HCT116 (cell line): ENCODE results near the gene TCEANC2. TPM values are rescaled to one million over a fixed set of nuclear protein-coding genes. Genes with fewer than 3 reads are reported as not detected.

Experiments
- ATAC-seq: fragments of 200-7000 bp; cut with Tn5 transposase; 2 replicates; pipeline ENCODE4 v1.9.1; 2020; ENCODE audit warnings: mild to moderate bottlenecking, moderate library complexity
- BruUV-seq: library from RNA; stranded (reverse); fragments of 400-500 nt; replicated peaks from 2 replicates; lab custom pipeline; 2021; lab: Mats Ljungman, UMichigan
- CTCF ChIA-PET: fragments of 300-600 bp; sonication (Branson Sonifier 250); formaldehyde crosslinking; loops from one replicate; lab custom pipeline; 2021; ENCODE audit warnings: antibody characterized with exemption; lab: Charles Lee
- POLR2A ChIA-PET: fragments of 300-600, 350-600 bp; sonication (Branson Sonifier 250); formaldehyde crosslinking; loops from one replicate; lab custom pipeline; 2021; ENCODE audit warnings: antibody characterized with exemption; lab: Charles Lee
- RAD21 ChIA-PET, 2 experiments: fragments of 300-600 bp; sonication (Branson Sonifier 250); formaldehyde crosslinking; loops; one replicate each; lab custom pipeline; 2023; ENCODE audit warnings: low total read pairs in 2 of 2; ENCODE audit not compliant: uncharacterized antibody in 2 of 2, unreplicated experiment in 2 of 2, low non-redundant PET in 1 of 2; lab: Charles Lee
- DNase-seq: peaks from one replicate; pipeline ENCODE4 v3.0.0-alpha.2; 2010; ENCODE audit warnings: low read depth, low spot score
- H2AFZ ChIP-seq: fragments of 200-600 bp; shearing (Covaris generic), sonication (generic); 2 replicates; pipeline ENCODE4 v1.6.1; 2017; ENCODE audit warnings: low read depth, mixed run types, mixed read lengths, antibody characterized with exemption, low read length; ENCODE audit not compliant: poor library complexity, severe bottlenecking
- H3K27ac ChIP-seq: 2 replicates; pipeline ENCODE4 v1.5.1; 2012; ENCODE audit warnings: low read depth, low read length
- H3K27me3 ChIP-seq: fragments of 200-600 bp; sonication (generic); 2 replicates; pipeline ENCODE4 v1.6.1; 2016; ENCODE audit warnings: mixed run types, low read length, mixed read lengths; ENCODE audit not compliant: insufficient read depth
- H3K36me3 ChIP-seq, 2 experiments: fragments of 200-500 bp in 1 of 2; fragments of 200-600 bp in 1 of 2; sonication (Bioruptor generic) in 1 of 2; sonication (generic) in 1 of 2; 2 replicates each; pipeline versions ENCODE4 v1.5.1 to v1.6.1; 2014 to 2016; ENCODE audit warnings: low read length in 2 of 2, inconsistent platforms in 1 of 2, mixed read lengths in 1 of 2, mixed run types in 1 of 2; ENCODE audit not compliant: insufficient read depth in 2 of 2, control insufficient read depth in 1 of 2
- H3K4me1 ChIP-seq, 2 experiments: fragments of 200-600 bp in 1 of 2; sonication (generic) in 1 of 2; 2 replicates each; pipeline versions ENCODE4 v1.5.1 to v1.6.1; 2012 to 2017; ENCODE audit warnings: low read length in 2 of 2, inconsistent platforms in 1 of 2, mild to moderate bottlenecking in 1 of 2, mixed read lengths in 1 of 2, mixed run types in 1 of 2, moderate library complexity in 1 of 2; ENCODE audit not compliant: insufficient read depth in 2 of 2, control insufficient read depth in 1 of 2
- H3K4me2 ChIP-seq: fragments of 200-600 bp; sonication (generic); 2 replicates; pipeline ENCODE4 v1.6.1; 2017; ENCODE audit warnings: mixed run types, low read length, mixed read lengths
- H3K4me3 ChIP-seq, 2 experiments: fragments of 200-600 bp in 1 of 2; sonication (generic) in 1 of 2; replicated peaks in 1 of 2; 2 replicates each; pipeline ENCODE4 v1.5.1; 2011 to 2016; ENCODE audit warnings: low read length in 2 of 2, control low read depth in 1 of 2, low read depth in 1 of 2, mild to moderate bottlenecking in 1 of 2, mixed read lengths in 1 of 2, mixed run types in 1 of 2
- H3K79me2 ChIP-seq: fragments of 200-600 bp; sonication (generic); 2 replicates; pipeline ENCODE4 v1.6.1; 2017; ENCODE audit warnings: mild to moderate bottlenecking, mixed run types, low read length, moderate library complexity, mixed read lengths; ENCODE audit not compliant: insufficient read depth
- H3K9ac ChIP-seq: fragments of 200-600 bp; sonication (generic); 2 replicates; pipeline ENCODE4 v1.6.1; 2016; ENCODE audit warnings: low read length, mixed read lengths
- H3K9me2 ChIP-seq: fragments of 200-600 bp; sonication (generic), shearing (Covaris generic); 2 replicates; pipeline ENCODE4 v1.6.1; 2017; ENCODE audit warnings: mixed run types, mild to moderate bottlenecking, moderate library complexity; ENCODE audit not compliant: insufficient read depth
- H3K9me3 ChIP-seq, 2 experiments: fragments of 200-500 bp in 1 of 2; fragments of 200-600 bp in 1 of 2; sonication (Bioruptor generic) in 1 of 2; sonication (generic) in 1 of 2; 2 replicates each; pipeline ENCODE4 v1.6.1; 2014 to 2017; ENCODE audit warnings: low read length in 2 of 2, mixed read lengths in 2 of 2, inconsistent platforms in 1 of 2, low read depth in 1 of 2, mild to moderate bottlenecking in 1 of 2, mixed run types in 1 of 2, moderate library complexity in 1 of 2; ENCODE audit not compliant: control insufficient read depth in 1 of 2, insufficient read depth in 1 of 2
- H4K20me1 ChIP-seq: fragments of 200-600 bp; sonication (generic), shearing (Covaris generic); 2 replicates; pipeline ENCODE4 v1.6.1; 2017; ENCODE audit warnings: mixed run types, mild to moderate bottlenecking, moderate library complexity; ENCODE audit not compliant: insufficient read depth
- ATF3 ChIP-seq: IDR thresholded peaks from 2 replicates; pipeline ENCODE4 v1.6.1; 2012
- CBX3 ChIP-seq: IDR thresholded peaks from 2 replicates; pipeline ENCODE4 v1.6.1; 2012; ENCODE audit warnings: low read depth
- CEBPB ChIP-seq: IDR thresholded peaks from 2 replicates; pipeline ENCODE4 v1.6.1; 2012; ENCODE audit warnings: low read depth
- CTCF ChIP-seq, 3 experiments: fragments of 200-600 bp in 1 of 3; sonication (generic) in 1 of 3; IDR thresholded peaks in 2 of 3; conservative IDR thresholded peaks in 1 of 3; 2 replicates each; pipeline ENCODE4 v1.5.1; 2012 to 2017; ENCODE audit warnings: low read depth in 2 of 3, low read length in 2 of 3, antibody characterized with exemption in 1 of 3, borderline replicate concordance in 1 of 3, control low read depth in 1 of 3, mild to moderate bottlenecking in 1 of 3, mixed read lengths in 1 of 3, mixed run types in 1 of 3, moderate library complexity in 1 of 3; ENCODE audit not compliant: insufficient read depth in 1 of 3
- EGR1 ChIP-seq: IDR thresholded peaks from 2 replicates; pipeline ENCODE4 v1.6.1; 2012; ENCODE audit warnings: low read depth
- FOSL1 ChIP-seq: IDR thresholded peaks from 2 replicates; pipeline ENCODE4 v1.6.1; 2012; ENCODE audit warnings: low read depth
- JUND ChIP-seq: IDR thresholded peaks from 2 replicates; pipeline ENCODE4 v1.6.1; 2012
- POLR2A ChIP-seq: IDR thresholded peaks from 2 replicates; pipeline ENCODE4 v1.7.0; 2011; ENCODE audit warnings: borderline replicate concordance; ENCODE audit not compliant: insufficient read depth, insufficient read length; ENCODE audit errors: extremely low read depth
- POLR2AphosphoS5 ChIP-seq: IDR thresholded peaks from 2 replicates; pipeline ENCODE4 v1.6.1; 2011; ENCODE audit warnings: mild to moderate bottlenecking, low read depth, low read length, moderate library complexity
- RAD21 ChIP-seq: IDR thresholded peaks from 2 replicates; pipeline ENCODE4 v1.6.1; 2012; ENCODE audit warnings: low read depth, mild to moderate bottlenecking
- SIN3A ChIP-seq: IDR thresholded peaks from 2 replicates; pipeline ENCODE4 v1.6.1; 2012; ENCODE audit warnings: low read depth
- SP1 ChIP-seq: IDR thresholded peaks from 2 replicates; pipeline ENCODE4 v1.6.1; 2012; ENCODE audit warnings: low read depth
- SRF ChIP-seq: IDR thresholded peaks from 2 replicates; pipeline ENCODE4 v1.6.1; 2012; ENCODE audit warnings: low read depth
- ZBTB33 ChIP-seq: IDR thresholded peaks from 2 replicates; pipeline ENCODE4 v1.6.1; 2011; ENCODE audit warnings: mild to moderate bottlenecking, low read length, moderate library complexity; ENCODE audit not compliant: insufficient replicate concordance; ENCODE audit errors: extremely low read depth
- ZNF274 ChIP-seq: fragments of 200-500 bp; sonication (Bioruptor generic); IDR thresholded peaks from 2 replicates; pipeline ENCODE4 v1.6.1; 2014; ENCODE audit warnings: mild to moderate bottlenecking, low read depth, low read length, inconsistent platforms
- intact Hi-C: fragments of 100-400 bp; cut with micrococcal nuclease; formaldehyde crosslinking; loops from 2 replicates; pipeline ENCODE4 v1.10.0; 2022
- total RNA-seq: library from RNA; stranded (reverse); gene quantifications from one replicate; pipeline ENCODE4 v1.2.1, GENCODE V29; 2021; ENCODE audit not compliant: unreplicated experiment

Gene TCEANC2
- total RNA-seq, 1 experiment from 2014 or later = 5.4 TPM

GRCh38 chr1:54081306-54082270 is 28.2 kb downstream of the TCEANC2 start:
- ChIA-PET RAD21 (interaction anchor here (0.9 to 1.2 kb wide), 3 partner anchors 89 to 408 kb away, joined by 3 to 5 read pairs (median 3); no protein-coding TSS in a partner anchor), POLR2A (no interaction called here), CTCF (interaction anchor here (0.5 to 2.2 kb wide), 23 partner anchors 8 to 418 kb away, joined by 3 to 15 read pairs (median 5); partner anchors contain the start of genes CYB5RL, MRPL37, TCEANC2 and TMEM59)
- Histone ChIP-seq H3K27ac (no peak overlapping the region), H3K27me3 (no peaks in the 10 kb centered on the region), H2AFZ (no peak overlapping the region), H3K9ac (no peak overlapping the region), H3K9me2 (no peaks in the 10 kb centered on the region), H4K20me1 (no peaks in the 10 kb centered on the region), H3K4me3 (no peak overlapping the region), H3K4me1 (peaks cover 0 to 7% of the 10 kb centered on the region in 2 experiments; a peak in 2 of 4 replicates), H3K9me3 (no peaks in the 10 kb centered on the region), H3K36me3 (no peaks in the 10 kb centered on the region), H3K4me2 (peak overlapping the region; percentile 30; the same call in 1 of the 2 replicates), H3K79me2 (no peaks in the 10 kb centered on the region)
- intact Hi-C loops = loop anchor here (2.0 kb wide), 1 partner anchor 203 kb away; no protein-coding TSS in a partner anchor
- BruUV-seq = no TSS peak
- DNase-seq (peak; percentile 63), ATAC-seq (peak; percentile 100)
- TF ChIP-seq CTCF (IDR thresholded peaks at IDR 0.05 in 2 of 3, conservative IDR thresholded peaks at IDR 0.05 in 1 of 3; ENCODE audit: borderline replicate concordance in 1 of 3, insufficient read depth in 1 of 3, low read depth in 2 of 3, low read length in 2 of 3) (peak; percentile 77 to 97 (median 96)), RAD21 (peak; percentile 75), EGR1 (no peak)

DNA sequence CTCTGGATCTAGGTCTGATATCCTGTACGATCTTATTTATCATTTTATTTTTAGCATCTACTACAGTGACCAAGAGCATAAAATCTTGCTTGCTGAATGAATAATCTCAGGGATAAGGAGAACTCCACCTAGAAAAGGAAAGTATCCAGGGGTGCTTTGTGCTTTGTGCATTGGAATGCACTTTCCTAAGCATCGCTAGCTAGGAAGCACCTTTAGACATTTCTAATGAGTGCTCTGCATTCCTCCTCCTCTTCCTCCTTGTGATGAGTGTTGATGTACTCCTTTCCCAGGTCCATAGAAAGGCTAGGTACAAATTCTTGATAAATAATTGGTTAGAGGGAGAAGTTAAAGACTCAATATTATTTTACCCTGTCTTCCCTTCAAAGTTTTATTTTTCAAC is 31.4 kb downstream of the TCEANC2 start:
- Histone ChIP-seq H3K27me3 (no peaks in the 10 kb centered on the region), H3K9ac (no peak overlapping the region), H3K36me3 (no peaks in the 10 kb centered on the region), H3K4me2 (no peak overlapping the region), H3K9me3 (no peaks in the 10 kb centered on the region), H3K9me2 (no peaks in the 10 kb centered on the region), H3K4me3 (no peak overlapping the region), H3K4me1 (peaks cover 0 to 7% of the 10 kb centered on the region in 2 experiments; a peak in 2 of 4 replicates), H3K27ac (no peak overlapping the region), H3K79me2 (no peaks in the 10 kb centered on the region), H2AFZ (no peak overlapping the region), H4K20me1 (no peaks in the 10 kb centered on the region)
- ATAC-seq (no peak), DNase-seq (no peak)
- POLR2A ChIA-PET = no interaction called here
- RAD21 ChIA-PET = no interaction called here
- intact Hi-C loops = no loop called here
- CTCF ChIA-PET = interaction anchor here (0.8 kb wide), 1 partner anchor 16 kb away, joined by 5 read pairs; no protein-coding TSS in a partner anchor
- BruUV-seq = no TSS peak
- no peak for TF ChIP-seq POLR2A
- no peak for TF ChIP-seq SP1
- no peak for TF ChIP-seq ATF3
- TF ChIP-seq SRF = no peak
- TF ChIP-seq FOSL1 = no peak
- TF ChIP-seq CEBPB = no peak
- no peak for TF ChIP-seq SIN3A
- no peak for TF ChIP-seq JUND
- TF ChIP-seq RAD21 = no peak
- TF ChIP-seq CBX3 = no peak
- no peak for TF ChIP-seq POLR2AphosphoS5
- no peak for TF ChIP-seq ZBTB33
- no peak for TF ChIP-seq ZNF274
